HUES48 (cell line): ENCODE measurements around the gene NFKBIE.

Experiments used
- H3K27ac ChIP-seq: one replicate; pipeline ENCODE4 v1.7.0; 2013; ENCODE audit warnings: low read depth, low read length, inconsistent platforms
- H3K27me3 ChIP-seq: 2 replicates; pipeline ENCODE4 v1.6.1; 2013; ENCODE audit warnings: mild to moderate bottlenecking, low read length; ENCODE audit not compliant: control insufficient read depth, insufficient read depth
- H3K36me3 ChIP-seq: 2 replicates; pipeline ENCODE4 v1.6.1; 2013; ENCODE audit warnings: low read length; ENCODE audit not compliant: control insufficient read depth, insufficient read depth
- H3K4me1 ChIP-seq: 2 replicates; pipeline ENCODE4 v1.6.1; 2013; ENCODE audit warnings: mild to moderate bottlenecking, low read length; ENCODE audit not compliant: control insufficient read depth, insufficient read depth
- H3K4me3 ChIP-seq: 2 replicates; pipeline ENCODE4 v1.5.1; 2013; ENCODE audit warnings: mild to moderate bottlenecking, low read depth, low read length
- H3K9ac ChIP-seq: 2 replicates; pipeline ENCODE4 v1.6.1; 2013; ENCODE audit warnings: mild to moderate bottlenecking, low read depth, low read length, moderate library complexity
- H3K9me3 ChIP-seq: 2 replicates; pipeline ENCODE4 v1.6.1; 2013; ENCODE audit warnings: low read length; ENCODE audit not compliant: control insufficient read depth, insufficient read depth

The NFKBIE gene

GRCh38 chr6:44228031-44228430, 37.3 kb downstream of the NFKBIE start:
- Histone ChIP-seq H3K4me3 (no peak overlapping the region), H3K9me3 (no peaks in the 10 kb centered on the region), H3K9ac (no peak overlapping the region), H3K4me1 (peaks cover 27% of the 10 kb centered on the region), H3K27ac (no peak overlapping the region), H3K36me3 (peaks cover 55% of the 10 kb centered on the region), H3K27me3 (no peaks in the 10 kb centered on the region)

GRCh38 chr6:44227148-44227793, 38.1 kb downstream of the NFKBIE start:
- no peaks in the 10 kb centered on the region for H3K9me3 ChIP-seq
- H3K27me3 ChIP-seq = no peaks in the 10 kb centered on the region; the same call in 1 of the 2 replicates
- H3K36me3 ChIP-seq = peaks cover 48% of the 10 kb centered on the region
- no peak overlapping the region for H3K9ac ChIP-seq
- peaks cover 35% of the 10 kb centered on the region for H3K4me1 ChIP-seq
- H3K27ac ChIP-seq = no peak overlapping the region
- H3K4me3 ChIP-seq = no peak overlapping the region

DNA sequence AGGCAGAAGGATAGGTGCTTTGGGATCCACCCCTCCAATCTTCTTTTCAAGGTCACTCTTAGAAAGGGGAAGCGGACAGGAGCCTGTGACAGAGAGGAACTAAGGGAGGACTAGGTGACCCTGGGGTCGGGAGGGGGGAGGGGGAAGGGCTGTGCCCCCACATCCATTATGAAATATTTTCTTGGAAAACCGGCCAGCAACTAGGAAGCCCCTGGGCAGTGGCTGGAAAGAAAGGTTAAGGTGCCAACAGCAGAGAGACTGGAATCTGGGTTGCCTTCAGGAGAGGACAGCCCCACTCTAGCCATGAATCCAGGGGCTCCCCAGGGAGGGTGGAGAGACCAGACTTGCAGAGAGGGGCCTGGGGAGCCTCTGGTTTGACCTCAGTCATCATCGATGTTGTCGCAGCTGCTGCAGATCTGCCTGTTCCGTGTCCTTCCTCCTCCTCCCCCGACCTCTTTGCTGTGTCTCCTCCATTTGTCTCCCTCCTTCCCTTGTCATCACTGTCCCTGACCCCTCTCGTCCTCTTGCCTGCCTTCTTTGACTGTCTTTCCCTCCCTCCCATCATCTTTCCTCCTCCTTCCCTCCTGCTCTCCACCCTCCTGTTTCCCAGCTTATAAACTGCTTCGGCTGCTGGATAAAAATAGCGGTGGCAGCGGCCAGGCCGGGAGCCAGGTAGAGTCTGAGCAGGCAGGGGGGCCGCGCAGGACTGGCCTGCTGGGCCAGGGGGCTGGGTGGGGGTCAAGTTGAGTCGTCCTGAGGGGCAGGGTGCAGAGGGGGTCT, 38.8 kb downstream of the NFKBIE start:
- peaks cover 40% of the 10 kb centered on the region for H3K4me1 ChIP-seq
- no peaks in the 10 kb centered on the region for H3K9me3 ChIP-seq
- H3K9ac ChIP-seq = no peak overlapping the region
- H3K27ac ChIP-seq = no peak overlapping the region
- H3K4me3 ChIP-seq = no peak overlapping the region
- no peaks in the 10 kb centered on the region; the same call in 1 of the 2 replicates for H3K27me3 ChIP-seq
- peaks cover 41% of the 10 kb centered on the region for H3K36me3 ChIP-seq

- H3K4me3 ChIP-seq = peak overlapping the region; percentile 22
Observed at GRCh38 chr6:44225579-44226325, 39.6 kb downstream of the NFKBIE start.

DNA sequence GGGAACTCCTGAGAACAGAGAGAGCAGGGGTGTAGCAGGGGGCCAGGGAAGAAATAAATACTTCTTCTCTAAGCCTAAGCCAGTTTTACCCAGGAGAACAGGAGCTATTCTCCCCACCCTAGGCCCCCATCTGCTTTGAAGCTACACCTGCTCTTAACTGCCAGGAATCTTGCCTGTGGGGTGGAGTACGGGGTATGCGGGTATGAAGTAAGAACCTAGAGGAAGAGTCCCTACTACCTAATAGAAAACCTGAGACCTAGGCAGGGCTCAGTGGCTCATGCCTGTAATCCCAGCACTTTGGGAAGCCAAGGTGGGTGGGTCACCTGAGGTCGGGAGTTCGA, 40.4 kb downstream of the NFKBIE start:
- H3K36me3 ChIP-seq = peaks cover 25% of the 10 kb centered on the region
- H3K4me3 ChIP-seq = peak overlapping the region; percentile 77
- H3K9ac ChIP-seq = no peak overlapping the region
- H3K27ac ChIP-seq = no peak overlapping the region
- H3K27me3 ChIP-seq = no peaks in the 10 kb centered on the region; the same call in 1 of the 2 replicates
- H3K9me3 ChIP-seq = no peaks in the 10 kb centered on the region
- H3K4me1 ChIP-seq = peaks cover 48% of the 10 kb centered on the region

More at GRCh38 chr6:44225579-44226325, 39.6 kb downstream of the NFKBIE start:
- Histone ChIP-seq H3K36me3 (peaks cover 33% of the 10 kb centered on the region), H3K9me3 (no peaks in the 10 kb centered on the region), H3K9ac (no peak overlapping the region), H3K27me3 (no peaks in the 10 kb centered on the region; the same call in 1 of the 2 replicates), H3K4me1 (peaks cover 45% of the 10 kb centered on the region), H3K27ac (no peak overlapping the region)

DNA sequence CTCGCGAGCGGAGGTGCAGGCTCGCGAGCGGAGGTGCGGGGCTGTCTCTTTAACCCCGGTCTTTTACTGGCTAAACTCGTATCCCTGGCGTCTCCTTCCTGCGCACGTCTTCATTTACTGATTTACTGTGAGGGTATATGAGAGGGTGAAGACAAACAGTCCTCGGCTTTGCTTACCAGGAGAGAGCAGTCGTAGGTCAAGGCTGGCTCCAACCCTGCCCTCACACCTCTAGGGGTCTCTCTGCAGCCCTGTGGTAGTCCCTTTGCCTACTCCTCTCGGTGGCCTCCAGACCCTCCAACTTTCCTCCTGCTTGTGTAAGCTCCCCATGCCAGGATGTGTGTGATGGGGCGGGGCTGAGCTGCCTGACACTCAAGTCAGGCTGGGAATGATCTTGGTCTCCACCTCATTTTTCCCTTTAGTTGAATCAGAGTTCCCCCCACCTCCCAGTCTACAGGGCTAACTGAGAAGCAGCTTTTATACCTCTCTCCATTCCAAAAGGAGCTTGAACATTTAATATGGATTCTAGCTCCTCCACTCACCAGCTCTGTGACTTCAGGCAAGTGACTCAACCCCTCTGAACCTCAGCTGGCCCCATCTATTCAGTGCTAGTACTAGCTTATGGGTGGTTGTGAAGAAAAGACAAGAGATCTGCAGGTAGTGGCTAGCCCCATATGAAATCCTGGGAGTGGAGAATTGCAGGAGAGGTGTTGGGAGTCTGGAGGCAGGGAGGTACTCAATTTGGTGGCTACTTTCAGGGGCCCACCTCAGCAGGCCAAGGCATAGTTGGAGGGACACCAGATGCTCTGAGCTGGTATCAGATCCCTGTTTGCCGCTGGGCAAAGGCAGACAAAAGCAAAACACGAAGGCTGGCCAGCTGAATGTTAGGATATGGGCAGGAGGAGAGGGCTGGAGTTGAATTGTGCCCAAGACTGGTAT, 41.1 kb downstream of the NFKBIE start:
- Histone ChIP-seq H3K9me3 (no peaks in the 10 kb centered on the region), H3K9ac (no peak overlapping the region), H3K4me3 (peak overlapping the region; percentile 77), H3K27ac (peak overlapping the region; percentile 90), H3K36me3 (peaks cover 19% of the 10 kb centered on the region), H3K4me1 (peaks cover 50% of the 10 kb centered on the region), H3K27me3 (no peaks in the 10 kb centered on the region; the same call in 1 of the 2 replicates)

- Histone ChIP-seq H3K36me3 (peaks cover 11% of the 10 kb centered on the region), H3K27me3 (no peaks in the 10 kb centered on the region; the same call in 1 of the 2 replicates), H3K4me3 (peak within 1 kb of the TSS; percentile 77), H3K4me1 (peaks cover 52% of the 10 kb centered on the region), H3K9me3 (no peaks in the 10 kb centered on the region), H3K9ac (peak within 1 kb of the TSS; percentile 65; the same call in 1 of the 2 replicates), H3K27ac (peak within 1 kb of the TSS; percentile 90)
Observed at GRCh38 chr6:44223319-44224028, 41.9 kb downstream of the NFKBIE start, which contains the start of gene SLC29A1. SLC29A1 (plus strand) TSS chr6:44223595; CDS start chr6:44227314, 3,719 bp downstream.

GRCh38 chr6:44222486-44223318, 42.6 kb downstream of the NFKBIE start:
- peak overlapping the region; percentile 89 for H3K27ac ChIP-seq
- peak overlapping the region; percentile 65 for H3K4me3 ChIP-seq
- H3K4me1 ChIP-seq = peaks cover 60% of the 10 kb centered on the region

DNA sequence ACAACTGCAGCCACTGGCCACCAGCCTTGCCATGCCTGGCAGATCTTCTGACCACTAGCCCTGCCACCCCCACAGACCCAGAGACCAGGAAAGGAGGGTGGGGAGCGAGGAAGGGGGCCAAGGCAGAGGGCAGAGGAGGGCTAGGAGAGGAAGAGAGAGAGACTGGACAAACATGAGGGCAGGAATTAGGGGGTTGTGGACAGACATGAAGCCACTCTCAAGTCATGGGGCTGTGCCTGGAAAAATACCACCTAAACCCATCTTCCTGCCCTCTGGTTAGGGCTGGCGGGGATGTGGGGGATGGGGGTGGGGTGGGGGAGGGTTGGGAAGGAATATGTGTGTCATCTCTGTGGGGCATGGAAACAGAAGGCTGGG, 43.4 kb downstream of the NFKBIE start:
- Histone ChIP-seq H3K27me3 (no peaks in the 10 kb centered on the region; the same call in 1 of the 2 replicates), H3K4me1 (peaks cover 67% of the 10 kb centered on the region), H3K4me3 (no peak overlapping the region), H3K36me3 (peaks cover 3% of the 10 kb centered on the region; the same call in 1 of the 2 replicates), H3K9me3 (no peaks in the 10 kb centered on the region), H3K9ac (no peak overlapping the region), H3K27ac (peak overlapping the region; percentile 89)

More at GRCh38 chr6:44222486-44223318, 42.6 kb downstream of the NFKBIE start:
- Histone ChIP-seq H3K9me3 (no peaks in the 10 kb centered on the region), H3K36me3 (peaks cover 3% of the 10 kb centered on the region; the same call in 1 of the 2 replicates), H3K9ac (no peak overlapping the region), H3K27me3 (no peaks in the 10 kb centered on the region; the same call in 1 of the 2 replicates)
